NCI-H146 treated with DMSO at 0.1 percent for 48 hours (cell line): Measurements from ENCODE around the gene ADPRS.

Experiments
- DNase-seq: peaks from one replicate; lab custom pipeline; 2025; ENCODE audit not compliant: unreplicated experiment; lab: John Stamatoyannopoulos, UW

The ADPRS gene, protein sequence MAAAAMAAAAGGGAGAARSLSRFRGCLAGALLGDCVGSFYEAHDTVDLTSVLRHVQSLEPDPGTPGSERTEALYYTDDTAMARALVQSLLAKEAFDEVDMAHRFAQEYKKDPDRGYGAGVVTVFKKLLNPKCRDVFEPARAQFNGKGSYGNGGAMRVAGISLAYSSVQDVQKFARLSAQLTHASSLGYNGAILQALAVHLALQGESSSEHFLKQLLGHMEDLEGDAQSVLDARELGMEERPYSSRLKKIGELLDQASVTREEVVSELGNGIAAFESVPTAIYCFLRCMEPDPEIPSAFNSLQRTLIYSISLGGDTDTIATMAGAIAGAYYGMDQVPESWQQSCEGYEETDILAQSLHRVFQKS

DNA sequence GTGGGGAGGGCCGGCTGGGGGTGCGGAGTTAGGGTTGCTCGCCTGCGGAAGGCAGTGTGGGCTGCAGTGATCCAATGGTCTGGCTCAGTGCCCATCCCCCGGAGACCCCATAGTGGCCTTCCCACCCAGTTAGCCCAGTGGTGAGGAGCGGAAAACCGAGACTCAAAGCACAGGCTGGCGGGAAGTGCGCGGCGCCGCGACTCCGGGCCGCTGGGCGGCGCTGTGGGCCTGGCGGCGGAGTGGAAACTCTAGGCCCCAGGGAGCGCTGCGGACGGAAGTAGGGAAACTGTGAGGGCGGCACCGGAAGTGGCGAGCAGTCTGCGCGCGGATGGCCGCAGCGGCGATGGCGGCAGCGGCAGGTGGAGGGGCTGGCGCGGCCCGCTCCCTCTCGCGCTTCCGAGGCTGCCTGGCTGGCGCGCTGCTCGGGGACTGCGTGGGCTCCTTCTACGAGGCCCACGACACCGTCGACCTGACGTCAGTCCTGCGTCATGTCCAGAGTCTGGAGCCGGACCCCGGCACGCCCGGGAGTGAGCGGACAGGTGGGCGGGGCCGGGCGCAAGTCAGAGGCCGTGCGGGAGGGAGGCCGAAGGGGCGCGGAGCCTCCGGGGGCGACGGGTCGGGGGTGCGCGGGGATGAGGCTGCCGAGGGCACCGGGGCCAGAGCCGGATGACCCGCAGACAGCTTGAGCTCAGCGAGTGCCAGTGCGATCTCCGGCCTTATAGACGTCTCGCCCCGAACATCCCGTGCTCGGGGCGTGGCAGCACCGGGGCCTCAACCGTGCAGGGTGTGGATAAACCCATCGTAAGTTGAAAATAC lies at the start of gene ADPRS:
Gene ADPRS (plus strand): TSS at position 316 of the 816 bp plus-strand sequence. CDS start 13 bp downstream, at position 329.
- DNase-seq, result peak; percentile 50

DNA sequence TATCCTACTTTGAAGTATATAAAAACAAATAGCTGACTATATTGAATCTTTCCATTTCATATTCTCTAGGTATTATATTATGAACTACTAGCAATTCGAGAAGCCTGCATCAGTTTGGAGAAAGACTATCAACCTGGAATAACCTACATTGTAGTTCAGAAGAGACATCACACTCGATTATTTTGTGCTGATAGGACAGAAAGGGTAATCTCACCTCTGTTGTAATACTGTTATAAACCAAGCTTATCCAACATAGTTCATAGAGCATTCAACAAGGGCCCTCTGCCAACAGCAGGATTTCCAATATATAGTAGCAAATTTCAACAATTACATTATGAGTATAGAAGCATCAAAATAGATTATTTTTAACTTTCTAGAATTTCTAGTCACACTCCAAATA lies 48.5 kb upstream of the ADPRS start:
- no peak for DNase-seq

DNA sequence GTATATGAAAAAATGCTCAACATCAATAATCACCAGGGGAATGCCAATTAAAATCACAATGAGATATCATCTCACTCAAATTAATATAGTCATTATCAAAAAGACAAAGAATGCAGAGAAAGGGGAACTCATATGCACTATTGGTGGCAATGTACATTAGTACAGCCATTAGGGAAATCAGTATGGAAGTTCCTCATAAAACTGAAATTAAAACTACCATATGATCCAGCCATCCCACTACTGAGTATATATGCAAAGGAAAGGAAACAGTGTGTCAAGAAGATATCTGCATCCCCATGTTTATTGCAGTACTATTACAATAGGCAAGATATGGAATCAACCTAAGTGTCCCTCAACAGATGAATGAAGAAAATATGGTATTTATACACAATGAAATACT lies 36.9 kb upstream of the ADPRS start:
- DNase-seq, result no peak

DNA sequence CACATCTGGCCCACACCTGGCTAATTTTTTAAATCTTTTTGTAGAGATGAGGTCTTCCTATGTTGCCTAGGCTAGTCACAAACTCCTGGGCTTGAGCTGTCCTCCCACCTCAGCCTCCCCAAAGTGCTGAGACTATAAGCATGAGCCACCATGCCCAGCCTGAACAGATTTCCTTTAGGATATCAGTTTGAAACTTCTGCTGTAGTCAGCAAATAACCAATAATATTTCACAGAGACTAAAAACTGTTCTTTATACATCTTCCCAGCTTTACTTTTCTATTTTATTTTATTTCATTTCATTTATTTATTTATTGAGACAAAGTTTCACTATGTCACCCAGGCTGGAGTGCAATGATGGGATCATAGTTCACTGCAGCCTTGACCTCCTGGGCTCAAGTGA lies 34.7 kb upstream of the ADPRS start:
- no peak for DNase-seq

DNA sequence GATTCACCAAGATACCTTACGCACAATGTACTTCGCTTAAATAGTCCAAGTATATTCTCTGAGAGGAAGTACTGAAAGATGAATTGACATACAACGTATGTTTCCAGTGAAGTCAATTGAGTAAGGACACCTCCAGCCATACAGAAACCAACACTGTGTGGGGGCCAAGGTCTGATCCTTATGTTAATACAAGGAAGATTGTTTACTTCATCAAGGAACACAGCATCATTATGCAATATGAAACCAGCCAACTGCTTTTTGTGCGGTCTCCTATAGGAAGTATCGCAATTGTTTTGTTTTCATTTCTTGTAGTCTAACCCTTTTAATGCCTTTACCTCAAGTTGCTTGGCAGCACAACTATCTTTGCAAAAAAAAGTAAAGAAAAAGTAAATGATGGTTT lies 33.0 kb upstream of the ADPRS start:
- no peak for DNase-seq

DNA sequence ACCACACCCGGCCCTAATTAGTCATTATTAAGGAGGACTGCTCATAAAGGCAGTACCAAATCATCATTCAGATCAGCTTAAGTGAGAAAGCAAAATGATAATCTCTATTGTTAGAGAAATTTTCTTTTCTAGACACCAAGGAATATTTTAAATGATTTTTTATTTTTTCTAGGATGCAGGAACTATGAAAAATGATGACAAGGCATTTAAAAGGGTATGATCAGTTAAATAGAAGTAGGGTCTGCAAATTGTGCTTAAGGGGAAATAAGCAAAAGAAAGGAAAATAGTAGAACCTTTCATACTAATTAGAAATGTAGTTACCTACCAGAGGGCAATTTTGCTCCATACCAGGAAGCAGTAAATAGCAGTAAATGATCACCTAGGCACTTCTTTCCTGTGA lies 26.4 kb upstream of the ADPRS start:
- no peak for DNase-seq

DNA sequence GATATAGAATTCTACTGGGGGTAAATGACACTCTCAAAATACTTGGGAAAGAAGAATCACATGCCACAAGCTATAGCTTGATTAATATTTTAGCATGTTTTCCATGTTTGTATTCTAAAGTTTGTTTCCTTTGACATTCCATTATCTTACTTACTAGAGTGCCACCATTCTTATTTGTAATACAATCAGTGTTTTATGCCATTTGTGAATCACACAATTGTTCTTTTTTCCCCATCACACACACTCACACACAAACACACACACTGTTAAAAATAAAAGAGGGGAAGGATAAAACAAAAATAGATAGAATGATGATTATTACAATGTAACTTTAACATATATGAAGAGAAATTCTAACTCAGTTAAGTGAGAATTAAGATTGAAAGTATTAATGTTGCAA lies 20.8 kb upstream of the ADPRS start:
- no peak for DNase-seq

DNA sequence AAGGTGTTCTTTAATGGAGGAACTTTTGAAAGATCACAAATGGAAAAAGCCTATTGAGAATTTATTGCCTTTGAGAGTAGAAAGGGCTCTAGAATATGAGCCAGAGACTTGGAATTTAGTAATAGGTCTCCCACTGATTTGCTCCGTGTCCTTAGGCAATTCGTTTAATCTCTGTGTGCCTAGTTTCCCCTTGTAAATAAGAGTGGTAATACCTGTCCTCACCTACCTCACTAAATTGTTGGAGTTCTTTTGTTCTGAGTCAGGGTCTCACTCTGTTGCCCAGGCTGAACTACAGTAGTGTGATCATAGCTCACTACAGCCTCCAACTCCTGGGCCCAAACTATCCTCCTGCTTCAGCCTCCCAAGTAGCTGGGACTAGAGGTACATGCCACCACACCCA lies 19.8 kb upstream of the ADPRS start:
- DNase-seq, result no peak

DNA sequence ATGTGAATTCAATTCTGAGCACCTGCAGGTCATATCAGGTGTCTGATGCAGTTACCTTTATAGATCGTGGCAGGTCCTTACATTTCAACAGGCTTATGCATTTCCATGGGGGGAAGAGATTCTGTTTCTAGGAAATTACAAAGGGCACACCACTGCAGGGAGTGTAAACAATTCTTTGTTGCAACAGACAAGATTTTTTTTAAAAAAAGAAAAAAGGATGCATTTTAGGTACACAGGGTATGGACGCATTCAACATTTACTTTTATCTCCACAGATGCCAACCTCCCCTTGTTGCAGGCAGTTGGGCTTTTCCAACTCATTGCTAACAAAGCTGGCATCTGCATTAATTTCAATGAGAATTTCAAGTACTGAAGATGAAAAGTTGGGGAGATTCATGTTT lies 18.3 kb upstream of the ADPRS start:
- DNase-seq, result peak; percentile 23

DNA sequence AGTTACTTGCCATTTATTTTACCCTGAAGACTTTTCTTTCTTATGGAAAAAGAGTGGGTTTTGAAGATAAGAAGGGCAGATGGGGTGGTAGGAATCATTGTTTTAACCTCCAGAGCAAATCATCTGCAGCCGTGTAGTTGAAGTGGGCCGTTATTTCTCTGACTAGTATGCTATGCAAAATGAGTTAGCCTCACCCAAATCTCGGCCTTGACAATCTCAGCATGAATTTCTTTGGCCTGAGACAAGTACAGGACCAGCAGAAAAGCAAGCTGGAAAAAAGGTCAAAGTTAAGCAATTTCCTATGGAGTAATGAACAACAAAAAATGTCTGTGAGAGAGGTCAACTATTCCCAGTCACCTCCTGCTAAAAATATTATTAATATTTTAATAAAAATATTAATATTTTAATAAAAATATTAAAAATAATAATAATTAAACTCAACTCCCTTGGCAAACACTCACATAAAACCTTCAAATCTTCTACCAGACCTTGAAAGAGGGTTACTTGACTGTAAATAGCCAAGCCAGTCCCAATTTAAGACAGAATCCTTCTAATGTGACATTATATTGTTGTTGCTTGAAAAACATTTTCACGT lies 11.6 kb upstream of the ADPRS start:
- DNase-seq, result no peak

DNA sequence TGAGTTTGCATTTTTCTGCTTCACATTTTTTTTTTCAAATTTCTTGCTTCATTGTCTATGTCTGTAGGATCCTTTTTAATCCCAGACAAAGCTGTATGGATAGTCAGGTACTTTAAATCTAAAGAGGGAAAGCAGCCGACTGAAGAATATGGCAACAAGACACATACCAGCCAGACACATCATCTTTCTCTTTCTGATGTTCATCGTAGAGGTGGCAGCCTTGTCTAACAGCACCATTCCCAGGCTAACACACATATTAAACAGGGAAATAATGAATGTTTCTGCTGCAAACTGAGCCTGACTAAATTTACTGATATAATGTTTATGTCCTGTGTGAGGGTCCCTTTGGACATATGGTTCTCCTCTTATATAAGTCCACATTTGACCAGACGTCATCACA lies 8.5 kb upstream of the ADPRS start:
- no peak for DNase-seq

DNA sequence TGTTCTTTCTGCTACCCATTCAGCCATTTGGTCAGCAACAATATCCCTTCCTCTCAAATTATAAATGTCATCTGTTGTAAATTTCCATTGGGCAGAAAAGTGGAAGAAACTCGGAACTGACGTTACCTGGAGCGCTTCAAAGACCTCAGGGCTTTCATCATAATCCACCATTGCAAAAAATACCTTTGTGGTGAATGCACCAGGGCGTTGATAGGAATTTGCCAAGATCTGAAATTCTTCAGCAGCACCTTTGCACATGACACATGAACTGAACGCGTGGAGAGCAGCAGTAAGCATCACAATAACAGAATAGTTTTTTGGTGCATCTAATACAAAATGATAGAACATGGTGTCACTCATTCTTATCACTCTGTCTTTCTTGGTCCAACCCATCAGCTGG lies 7.9 kb upstream of the ADPRS start:
- no peak for DNase-seq

DNA sequence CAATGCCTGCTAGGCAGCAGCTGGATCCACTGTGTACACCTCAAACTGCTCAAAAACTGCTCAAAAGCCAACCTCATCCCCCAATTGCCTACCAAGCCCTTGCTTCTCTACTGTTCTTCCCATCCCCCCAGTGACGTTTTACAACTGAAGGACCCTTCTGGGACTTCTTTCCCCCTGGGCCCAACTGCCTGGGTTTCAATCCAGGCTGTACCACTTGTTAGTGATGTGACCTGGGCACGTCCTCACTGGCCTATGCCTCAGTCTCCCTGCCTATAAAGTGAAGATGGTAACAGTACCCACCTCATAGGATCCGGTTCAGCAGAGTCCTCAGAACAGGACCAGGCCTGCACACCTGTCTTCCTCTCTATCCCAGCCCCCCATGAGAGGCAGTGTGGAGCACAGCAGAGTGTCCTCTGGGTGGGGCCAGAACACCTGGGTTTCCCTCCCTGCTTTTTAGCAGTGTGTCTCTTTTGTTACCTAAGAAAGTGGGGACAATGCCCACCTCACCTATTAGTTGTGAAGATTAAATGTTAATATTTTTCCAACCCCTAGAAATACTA lies 6.7 kb upstream of the ADPRS start:
- no peak for DNase-seq

DNA sequence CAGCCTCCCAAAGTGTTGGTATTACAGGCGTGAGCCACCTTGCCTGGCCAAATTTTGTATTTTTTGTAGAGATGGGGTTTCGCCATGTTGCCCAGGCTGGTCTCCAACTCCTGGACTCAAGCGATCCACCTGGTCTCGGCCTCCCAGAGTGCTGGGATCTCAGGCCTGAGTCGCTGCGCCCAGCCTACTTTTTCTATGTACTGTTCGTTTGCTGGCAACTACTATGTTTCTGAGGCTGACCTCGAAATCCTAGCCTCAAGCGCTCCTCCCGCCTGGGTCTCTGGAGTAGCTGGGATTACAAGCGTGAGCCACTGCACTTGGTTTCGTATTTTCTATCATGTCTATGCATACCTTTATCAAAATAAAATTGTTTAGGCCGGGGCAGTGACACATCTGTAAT lies 5.5 kb upstream of the ADPRS start:
- DNase-seq, result no peak

DNA sequence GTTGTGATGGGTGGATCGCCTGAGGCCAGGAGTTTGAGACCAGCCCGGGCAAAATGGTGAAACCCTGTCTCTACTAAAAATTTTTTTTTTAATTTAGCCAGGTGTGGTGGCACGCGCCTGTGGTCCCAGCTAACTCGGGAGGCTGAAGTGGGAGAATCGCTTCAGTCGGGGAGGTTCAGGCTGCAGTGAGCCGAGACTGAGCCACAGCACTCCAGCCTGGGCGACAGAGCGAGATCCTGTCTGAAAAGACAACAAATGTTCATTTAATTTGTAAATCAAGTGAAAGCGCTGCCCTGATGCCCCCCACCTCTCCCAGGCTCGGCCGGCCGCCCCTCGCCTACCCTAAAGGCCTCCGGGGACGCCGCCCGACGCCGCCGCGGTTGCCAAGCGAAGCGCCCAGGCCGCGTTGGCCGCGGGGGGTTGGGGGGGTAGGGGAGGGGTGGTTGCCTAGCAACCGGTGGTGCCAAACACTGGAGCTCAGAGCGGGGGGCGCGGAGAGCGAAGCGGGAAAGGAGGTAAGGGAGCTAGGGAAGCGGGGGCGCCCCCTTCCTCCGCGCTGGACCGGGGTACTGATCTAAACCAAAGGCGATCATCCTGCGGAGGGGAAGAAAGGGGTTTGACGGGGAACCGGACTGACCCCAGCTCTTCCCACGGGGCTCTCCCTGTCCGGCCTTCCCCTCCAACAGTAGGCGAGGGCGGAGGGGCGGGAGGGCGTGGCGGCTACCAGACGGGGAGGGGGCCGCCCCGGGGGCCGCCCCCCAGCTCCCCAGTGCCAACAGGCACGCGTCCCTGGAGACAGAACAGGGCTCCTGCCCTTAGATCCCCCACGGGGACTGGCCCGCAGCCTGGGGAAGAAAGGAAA lies 4.8 kb upstream of the ADPRS start, which contains the start of gene TEKT2:
Gene TEKT2 (plus strand): TSS at position 460 of the 862 bp plus-strand sequence. CDS start 828 bp downstream, outside the sequence.
- DNase-seq, result peak; percentile 65

DNA sequence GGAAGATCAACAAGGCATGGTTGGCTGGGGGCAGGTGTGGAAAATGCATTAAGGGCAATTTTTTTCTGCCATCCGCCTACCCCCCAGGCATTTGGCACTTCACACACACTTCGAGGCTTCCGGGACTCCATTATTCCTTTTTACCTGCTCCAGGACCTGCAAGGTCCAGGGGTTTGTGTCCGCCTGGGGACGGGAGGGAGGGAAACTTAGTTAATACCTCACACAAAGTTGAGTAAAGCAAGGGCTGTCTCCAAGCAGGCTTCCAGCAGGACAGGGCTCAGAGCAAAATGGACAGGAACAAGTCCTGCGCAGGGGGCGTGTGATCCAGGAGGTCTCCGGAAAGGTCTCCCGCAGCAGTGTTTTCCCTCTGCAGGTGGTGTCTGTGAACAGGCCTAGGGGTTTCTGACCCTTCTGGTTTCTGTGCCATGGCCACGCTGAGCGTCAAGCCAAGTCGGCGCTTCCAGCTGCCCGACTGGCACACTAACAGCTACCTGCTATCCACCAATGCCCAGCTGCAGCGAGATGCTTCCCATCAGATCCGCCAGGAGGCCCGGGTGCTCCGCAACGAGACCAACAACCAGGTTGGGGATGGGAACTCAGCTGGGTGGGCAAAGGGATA lies 4.1 kb upstream of the ADPRS start:
- no peak for DNase-seq

DNA sequence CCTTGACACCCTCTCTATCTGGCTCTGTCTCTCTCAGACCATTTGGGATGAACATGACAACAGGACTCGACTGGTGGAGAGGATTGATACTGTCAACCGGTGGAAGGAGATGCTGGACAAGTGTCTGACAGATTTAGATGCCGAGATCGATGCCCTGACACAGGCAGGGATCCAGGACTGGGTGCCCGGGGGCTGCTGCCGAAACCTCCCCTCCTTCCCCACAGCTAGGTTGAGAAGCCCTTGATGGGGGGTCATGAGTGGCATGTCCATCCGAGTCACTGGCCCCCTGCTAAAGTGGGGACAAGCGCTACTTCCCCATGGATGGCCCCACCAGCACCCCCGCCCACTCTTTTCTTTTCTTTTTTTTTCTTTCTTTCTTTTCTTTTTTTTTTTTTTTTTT lies 3.6 kb upstream of the ADPRS start:
- no peak for DNase-seq

DNA sequence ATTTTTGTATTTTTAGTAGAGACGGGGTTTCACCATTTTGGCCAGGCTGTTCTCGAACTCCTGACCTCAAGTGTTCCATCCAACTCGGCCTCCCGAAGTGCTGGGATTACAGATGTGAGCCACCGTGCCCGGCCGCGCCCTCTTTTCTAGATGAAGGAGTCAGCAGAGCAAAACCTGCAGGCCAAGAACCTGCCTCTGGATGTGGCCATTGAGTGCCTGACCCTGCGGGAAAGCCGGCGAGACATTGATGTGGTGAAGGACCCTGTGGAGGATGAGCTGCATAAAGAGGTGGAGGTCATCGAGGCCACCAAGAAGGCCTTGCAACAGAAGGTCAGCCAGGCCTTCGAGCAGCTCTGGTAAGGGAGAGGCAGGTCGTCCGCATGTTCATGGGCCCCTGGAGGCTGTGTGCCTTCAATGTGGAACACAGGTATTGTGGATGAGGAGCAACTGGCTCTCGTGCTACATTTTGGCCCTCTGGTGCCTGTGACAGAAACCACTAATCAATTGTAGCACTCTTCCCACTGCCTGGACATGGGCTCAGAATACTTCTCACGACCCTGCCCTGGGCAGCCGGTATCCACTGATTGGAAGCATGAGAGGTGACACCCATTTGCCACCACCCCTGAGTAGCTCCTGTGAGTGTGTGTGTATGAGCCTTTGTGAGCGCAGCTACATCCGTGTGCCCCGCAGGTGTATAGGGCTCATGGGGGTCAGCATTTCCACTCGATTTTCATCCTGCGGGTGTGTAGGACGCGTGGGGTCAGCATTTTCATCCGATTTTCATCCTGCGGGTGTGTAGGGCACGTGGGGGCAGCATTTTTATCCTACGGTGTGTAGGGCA lies 2.8 kb upstream of the ADPRS start:
- no peak for DNase-seq

DNA sequence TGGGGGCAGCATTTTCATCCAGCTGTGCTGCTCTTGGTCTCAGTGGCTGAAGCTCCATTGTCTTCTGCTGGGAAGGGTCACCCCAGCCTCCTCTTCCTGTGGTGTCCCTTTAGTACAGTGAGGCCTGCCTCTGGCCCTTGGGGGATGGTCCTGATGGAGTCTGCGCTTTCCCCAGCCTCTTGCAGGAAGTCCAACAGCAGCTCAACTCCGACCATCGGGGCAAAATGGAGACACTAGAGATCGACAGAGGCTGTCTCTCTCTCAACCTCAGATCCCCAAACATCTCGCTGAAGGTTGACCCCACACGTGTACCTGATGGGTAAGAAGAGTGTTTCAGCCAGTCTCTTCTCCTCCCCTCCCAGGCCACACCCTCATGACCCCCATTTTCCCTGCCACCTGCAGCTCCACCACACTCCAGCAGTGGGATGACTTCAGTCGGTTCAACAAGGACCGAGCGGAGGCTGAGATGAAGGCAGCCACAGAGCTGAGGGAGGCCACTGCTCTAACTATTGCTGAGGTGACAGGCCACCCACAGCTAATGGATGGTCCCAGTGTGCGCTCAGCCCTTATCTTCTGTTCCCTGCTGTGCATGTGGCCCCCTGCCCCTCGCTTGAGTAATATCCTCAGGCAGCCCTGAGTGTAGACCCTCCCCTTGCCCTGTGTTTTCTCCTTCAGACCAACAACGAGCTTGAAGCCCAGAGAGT lies 2.0 kb upstream of the ADPRS start:
- DNase-seq, result no peak
